ENCODE measurements around the gene ENTPD3. TPM values are rescaled to one million over a fixed set of nuclear protein-coding genes. Genes with fewer than 3 reads are reported as not detected.
A peak's percentile ranks its signal among the peaks of the same experiment; 100 is the strongest.

The ENTPD3 gene
- total and polyA plus RNA-seq, 8 donors, result 0.93 to 3.8 (median 2.5) TPM; not detected in 4

DNA sequence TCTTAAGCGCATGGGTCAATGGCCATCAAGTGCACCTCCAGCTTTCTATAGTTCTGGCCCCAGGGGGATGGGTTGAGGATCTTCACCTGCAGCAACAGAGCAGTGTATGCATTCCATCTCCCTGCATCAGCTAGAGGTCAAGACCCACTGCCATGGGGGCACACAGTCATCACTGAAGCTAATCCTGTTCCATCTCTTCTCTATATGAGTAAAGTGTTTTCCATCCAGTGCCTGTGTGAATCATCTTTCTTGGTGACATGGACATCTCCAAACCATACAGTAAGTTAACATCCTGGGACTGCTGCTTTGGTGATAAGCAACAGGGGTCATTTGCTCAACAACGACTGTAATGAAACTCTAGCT is 4.4 kb upstream of the ENTPD3 start:
- intact Hi-C loops (cut with DNase I; ENCODE audit: low total_unique reads), result no loop called here

GRCh38 chr3:40386213-40386612 is 771 bp upstream of the ENTPD3 start:
- no peak overlapping the region for H3K4me3 ChIP-seq
- peaks cover 6 to 15% (median 9%) of the 10 kb centered on the region in 4 donors for H3K4me1 ChIP-seq
- TF ChIP-seq POLR2A (IDR thresholded peaks at IDR 0.05) (no peak), EP300 (IDR thresholded peaks at IDR 0.05) (no peak), CTCF (IDR thresholded peaks at IDR 0.05) (no peak), POLR2AphosphoS5 (IDR thresholded peaks at IDR 0.05) (no peak)
- WGBS, 5 donors, result 88 to 94% (median 92%) methylated on average over 3 of the region's 3 CpGs
- DNase-seq, result no peak
- H3K9me3 ChIP-seq, result no peaks in the 10 kb centered on the region
- intact Hi-C loops (cut with DNase I; ENCODE audit: low total_unique reads), result no loop called here
- peaks cover 0 to 21% (median 14%) of the 10 kb centered on the region in 3 donors for H3K27me3 ChIP-seq
- no peaks in the 10 kb centered on the region for H3K36me3 ChIP-seq
- no peak overlapping the region for H3K27ac ChIP-seq

More for the DNA sequence above, 4.4 kb upstream of the ENTPD3 start:
- no peaks in the 10 kb centered on the region for H3K36me3 ChIP-seq
- no peak overlapping the region for H3K4me3 ChIP-seq
- H3K4me1 ChIP-seq, result peaks cover 6 to 11% (median 8%) of the 10 kb centered on the region in 4 donors
- no peak overlapping the region for H3K27ac ChIP-seq
- WGBS, 5 donors, result 69 to 87% (median 75%) methylated on average over 2 of the region's 2 CpGs
- no peak for TF ChIP-seq POLR2AphosphoS5 (IDR thresholded peaks at IDR 0.05)
- no peak for TF ChIP-seq POLR2A (IDR thresholded peaks at IDR 0.05)
- no peak for TF ChIP-seq EP300 (IDR thresholded peaks at IDR 0.05)
- no peak for TF ChIP-seq CTCF (IDR thresholded peaks at IDR 0.05)
- H3K9me3 ChIP-seq, result peaks cover 0 to 5% (median 3%) of the 10 kb centered on the region in 4 donors
- peaks cover 0 to 10% (median 10%) of the 10 kb centered on the region in 3 donors for H3K27me3 ChIP-seq
- no peak for DNase-seq

GRCh38 chr3:40387895-40388254 is 891 bp downstream of the ENTPD3 start:
- H3K4me3 ChIP-seq, result peak overlapping the region in 1 of 4 donors; percentile 51
- intact Hi-C loops (cut with DNase I; ENCODE audit: low total_unique reads), result no loop called here
- no peak for DNase-seq
- peaks cover 6 to 15% (median 9%) of the 10 kb centered on the region in 4 donors for H3K4me1 ChIP-seq
- peaks cover 0 to 6% (median 0%) of the 10 kb centered on the region in 4 donors for H3K36me3 ChIP-seq
- 76 to 91% (median 88%) methylated on average over 10 of the region's 10 CpGs for WGBS, 5 donors
- peaks cover 0 to 21% (median 14%) of the 10 kb centered on the region in 3 donors for H3K27me3 ChIP-seq
- no peak overlapping the region for H3K27ac ChIP-seq
- H3K9me3 ChIP-seq, result no peaks in the 10 kb centered on the region
- TF ChIP-seq CTCF (IDR thresholded peaks at IDR 0.05) (no peak), EP300 (IDR thresholded peaks at IDR 0.05) (no peak), POLR2A (IDR thresholded peaks at IDR 0.05) (no peak), POLR2AphosphoS5 (IDR thresholded peaks at IDR 0.05) (no peak)

DNA sequence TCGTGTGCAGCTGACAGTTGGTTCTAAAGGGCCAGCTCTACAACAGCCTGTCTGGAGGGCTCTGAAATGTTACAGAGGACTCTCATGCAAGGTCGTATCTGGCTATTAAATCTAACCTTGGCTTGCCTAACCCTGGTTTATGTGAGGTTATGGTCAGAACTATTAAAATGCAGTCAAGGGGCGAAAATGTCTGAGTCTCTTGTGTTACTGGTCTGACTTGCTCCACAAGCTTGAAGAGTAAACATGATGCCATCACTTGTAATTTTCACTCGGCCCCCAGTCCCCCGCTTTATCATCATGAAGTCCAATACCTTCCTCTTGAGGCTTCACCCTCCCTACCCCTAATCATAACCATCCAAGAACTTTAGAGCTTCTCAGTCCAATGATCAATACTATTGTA is 9.4 kb downstream of the ENTPD3 start:
- Histone ChIP-seq H3K27me3 (no peaks in the 10 kb centered on the region), H3K27ac (no peak overlapping the region), H3K36me3 (peaks cover 0 to 6% (median 0%) of the 10 kb centered on the region in 4 donors), H3K4me3 (no peak overlapping the region), H3K9me3 (no peaks in the 10 kb centered on the region), H3K4me1 (peaks cover 0 to 9% (median 0%) of the 10 kb centered on the region in 4 donors)
- intact Hi-C loops (cut with DNase I; ENCODE audit: low total_unique reads), result no loop called here
- TF ChIP-seq POLR2A (IDR thresholded peaks at IDR 0.05) (no peak), POLR2AphosphoS5 (IDR thresholded peaks at IDR 0.05) (no peak), CTCF (IDR thresholded peaks at IDR 0.05) (no peak), EP300 (IDR thresholded peaks at IDR 0.05) (no peak)
- 69 to 83% (median 76%) methylated on average over 5 of the region's 5 CpGs for WGBS, 5 donors
- DNase-seq, result no peak
